Testis (tissue), 3 donors: ENCODE data around the gene PCSK5. TPM values are rescaled to one million over a fixed set of nuclear protein-coding genes. Genes with fewer than 3 reads are reported as not detected.

Experiments used
- DNase-seq: peaks from one replicate; pipeline ENCODE4 v3.0.0-alpha.2; 2019
- H3K27ac ChIP-seq, 2 donors: fragments of 200-600 bp; sonication (generic); one replicate each; pipeline ENCODE4 v1.5.1; 2019
- H3K27me3 ChIP-seq: fragments of 200-600 bp; sonication (generic); one replicate; pipeline ENCODE4 v1.5.1; 2019
- H3K36me3 ChIP-seq: fragments of 200-600 bp; sonication (generic); one replicate; pipeline ENCODE4 v1.5.1; 2017; ENCODE audit warnings: low read depth; ENCODE audit errors: missing control alignments
- H3K4me1 ChIP-seq: fragments of 200-600 bp; sonication (generic); one replicate; pipeline ENCODE4 v1.5.1; 2019
- H3K4me3 ChIP-seq, 2 donors: fragments of 200-600 bp; sonication (generic); one replicate each; pipeline ENCODE4 v1.5.1; 2017 to 2019
- H3K9me3 ChIP-seq: fragments of 200-600 bp; sonication (generic); one replicate; pipeline ENCODE4 v1.5.1; 2017
- CTCF ChIP-seq, 3 experiments: fragments of 450-650 bp in 2 of 3; fragments of 200-600 bp in 1 of 3; sonication (generic) in 1 of 3; IDR thresholded peaks; one replicate each; pipeline ENCODE4 v1.5.1; 2016 to 2019; ENCODE audit warnings: antibody characterized with exemption in 3 of 3, mild to moderate bottlenecking in 2 of 3, moderate library complexity in 1 of 3
- POLR2A ChIP-seq: fragments of 450-650 bp; IDR thresholded peaks from one replicate; pipeline ENCODE4 v1.6.1; 2017; ENCODE audit warnings: antibody characterized with exemption, mild to moderate bottlenecking, moderate library complexity
- WGBS, 2 donors: methylation state at CpG; one replicate each; pipeline ENCODE4 v1.1.5; 2018; 5-methylcytosine and 5-hydroxymethylcytosine counted together
- intact Hi-C: fragments of 100-400 bp; cut with DNase I; formaldehyde crosslinking; loops from one replicate; pipeline ENCODE4 v1.15.1; 2023; ENCODE audit warnings: low total_unique reads
- polyA plus RNA-seq: library from polyadenylated mRNA; stranded (reverse); fragments of 350-450 nt; fragmentation: Illumina TruSeq; extraction: RNeasy Lipid Tissue Mini Kit (QIAGEN cat#74804); gene quantifications from one replicate; pipeline ENCODE4 v1.2.3, GENCODE V29; 2014; ENCODE audit warnings: low read depth, low replicate concordance; ENCODE audit not compliant: insufficient read depth
- total RNA-seq, 2 donors: library from RNA; depleted of rRNA; stranded (reverse); fragments of >200 nt; gene quantifications; one replicate each; pipeline ENCODE4 v1.2.3, GENCODE V29; 2016

The PCSK5 gene
- total and polyA plus RNA-seq, 3 donors from 2014 or later, result 9.4 to 50.6 (median 27.5) TPM

- TF ChIP-seq CTCF (IDR thresholded peaks at IDR 0.05) (no peak), POLR2A (no peak)
- Histone ChIP-seq H3K4me3 (no peak overlapping the region), H3K9me3 (no peaks in the 10 kb centered on the region), H3K36me3 (no peaks in the 10 kb centered on the region), H3K27me3 (no peaks in the 10 kb centered on the region), H3K27ac (no peak overlapping the region), H3K4me1 (peaks cover 10% of the 10 kb centered on the region)
- DNase-seq, result no peak
- WGBS, 2 donors, result 64 to 76% methylated on average over 13 of the region's 13 CpGs
- intact Hi-C loops, result no loop called here
Measured at GRCh38 chr9:76396597-76396996, 506.1 kb downstream of the PCSK5 start.

- no peak overlapping the region for H3K27ac ChIP-seq
- H3K4me1 ChIP-seq, result peaks cover 3% of the 10 kb centered on the region
- intact Hi-C loops, result no loop called here
- H3K9me3 ChIP-seq, result no peaks in the 10 kb centered on the region
- no peaks in the 10 kb centered on the region for H3K27me3 ChIP-seq
- no peak for DNase-seq
- TF ChIP-seq CTCF (IDR thresholded peaks at IDR 0.05), result no peak
- no peak for TF ChIP-seq POLR2A
- 71 to 80% methylated on average over 1 of the region's 1 CpG for WGBS, 2 donors
- H3K4me3 ChIP-seq, result no peak overlapping the region
- H3K36me3 ChIP-seq, result no peaks in the 10 kb centered on the region
Measured at GRCh38 chr9:76399856-76400255, 509.4 kb downstream of the PCSK5 start.

- intact Hi-C loops, result no loop called here
Measured at GRCh38 chr9:76400534-76401096, 510.1 kb downstream of the PCSK5 start.

GRCh38 chr9:76401176-76401575 lies 510.7 kb downstream of the PCSK5 start:
- DNase-seq, result no peak
- TF ChIP-seq POLR2A, result no peak
- TF ChIP-seq CTCF (IDR thresholded peaks at IDR 0.05), result no peak
- Histone ChIP-seq H3K27me3 (no peaks in the 10 kb centered on the region), H3K4me3 (no peak overlapping the region), H3K36me3 (no peaks in the 10 kb centered on the region), H3K4me1 (no peaks in the 10 kb centered on the region), H3K9me3 (no peaks in the 10 kb centered on the region), H3K27ac (no peak overlapping the region)
- intact Hi-C loops, result no loop called here
- WGBS, 2 donors, result 86 to 87% methylated on average over 2 of the region's 2 CpGs

More at GRCh38 chr9:76400534-76401096, 510.1 kb downstream of the PCSK5 start:
- 50 to 54% methylated on average over 1 of the region's 1 CpG for WGBS, 2 donors
- H3K36me3 ChIP-seq, result no peaks in the 10 kb centered on the region
- H3K27ac ChIP-seq, result no peak overlapping the region
- no peaks in the 10 kb centered on the region for H3K9me3 ChIP-seq
- TF ChIP-seq CTCF (IDR thresholded peaks at IDR 0.05) (no peak), POLR2A (no peak)
- H3K4me3 ChIP-seq, result no peak overlapping the region
- H3K27me3 ChIP-seq, result no peaks in the 10 kb centered on the region
- no peaks in the 10 kb centered on the region for H3K4me1 ChIP-seq
- no peak for DNase-seq
